ENCODE results near the gene ABLIM2.
"Not testable (repeated sequence)": the region's sequence is repeated elsewhere in the genome, so short reads cannot be mapped to it uniquely, and the experiment has no call there.

Gene ABLIM2

DNA sequence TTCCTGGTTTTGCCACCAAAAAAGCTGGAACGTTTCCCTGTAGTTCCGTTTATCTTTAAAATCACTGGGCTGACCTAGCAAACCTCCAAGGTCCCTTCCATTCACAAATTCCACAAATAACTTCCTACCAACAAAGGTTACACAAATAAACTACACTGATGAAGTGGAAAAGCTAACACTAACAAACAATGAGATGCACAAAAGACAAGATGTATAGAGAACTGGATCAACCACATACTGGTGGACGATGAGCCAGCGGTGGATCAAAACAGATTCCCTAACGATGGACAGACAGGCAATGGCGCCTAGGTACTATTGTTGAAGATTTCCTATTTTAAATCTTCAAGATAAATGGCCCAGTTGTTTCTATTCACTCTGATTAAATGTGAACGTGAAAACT, 234.4 kb downstream of the ABLIM2 start:
- no peak for DNase-seq

DNA sequence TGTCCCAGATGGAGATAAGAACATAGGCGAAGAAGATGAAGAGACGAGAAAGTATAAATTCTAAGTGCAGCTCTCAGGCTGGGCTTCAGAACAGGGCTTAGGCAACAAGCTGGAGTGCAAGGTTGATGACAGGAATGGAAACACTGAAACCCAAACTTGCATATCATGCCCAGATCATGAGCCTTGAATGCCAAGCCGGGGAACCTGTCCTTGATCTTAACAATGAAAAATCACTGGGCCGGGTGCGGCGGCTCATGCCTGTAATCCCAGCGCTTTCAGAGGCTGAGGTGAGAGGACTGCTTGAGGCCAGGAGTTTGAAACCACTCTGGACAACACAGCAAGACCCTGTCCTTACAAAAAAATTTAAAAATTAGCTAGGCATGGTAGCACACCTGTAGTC, 236.1 kb downstream of the ABLIM2 start:
- DNase-seq: no peak

DNA sequence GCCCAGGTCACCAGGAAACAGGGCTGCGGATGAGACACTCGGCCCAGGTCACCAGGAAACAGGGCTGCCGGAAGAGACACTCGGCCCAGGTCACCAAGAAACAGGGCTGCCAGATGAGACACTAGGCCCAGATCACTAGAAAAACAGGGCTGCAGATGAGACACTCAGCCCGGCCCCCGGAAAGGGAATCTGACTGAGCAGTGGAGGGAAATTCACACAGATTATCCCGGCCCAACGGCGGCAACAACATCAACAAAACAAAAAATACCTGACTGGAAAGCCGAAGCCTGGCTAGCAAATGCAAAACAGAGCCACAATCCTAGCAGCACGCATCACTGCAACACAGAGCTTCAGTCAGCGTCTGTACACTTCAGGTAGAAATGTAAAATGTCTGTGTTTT, 239.6 kb downstream of the ABLIM2 start:
- no peak for DNase-seq

DNA sequence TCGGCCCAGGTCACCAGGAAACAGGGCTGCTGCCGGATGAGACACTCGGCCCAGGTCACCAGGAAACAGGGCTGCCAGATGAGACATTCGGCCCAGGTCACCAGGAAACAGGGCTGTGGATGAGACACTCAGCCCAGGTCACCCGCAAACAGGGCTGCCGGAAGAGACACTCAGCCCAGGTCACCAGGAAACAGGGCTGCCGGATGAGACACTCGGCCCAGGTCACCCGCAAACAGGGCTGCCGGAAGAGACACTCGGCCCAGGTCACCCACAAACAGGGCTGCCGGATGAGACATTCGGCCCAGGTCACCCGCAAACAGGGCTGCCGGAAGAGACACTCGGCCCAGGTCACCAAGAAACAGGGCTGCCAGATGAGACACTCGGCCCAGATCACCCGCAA, 240.4 kb downstream of the ABLIM2 start:
- DNase-seq: not testable (repeated sequence)

DNA sequence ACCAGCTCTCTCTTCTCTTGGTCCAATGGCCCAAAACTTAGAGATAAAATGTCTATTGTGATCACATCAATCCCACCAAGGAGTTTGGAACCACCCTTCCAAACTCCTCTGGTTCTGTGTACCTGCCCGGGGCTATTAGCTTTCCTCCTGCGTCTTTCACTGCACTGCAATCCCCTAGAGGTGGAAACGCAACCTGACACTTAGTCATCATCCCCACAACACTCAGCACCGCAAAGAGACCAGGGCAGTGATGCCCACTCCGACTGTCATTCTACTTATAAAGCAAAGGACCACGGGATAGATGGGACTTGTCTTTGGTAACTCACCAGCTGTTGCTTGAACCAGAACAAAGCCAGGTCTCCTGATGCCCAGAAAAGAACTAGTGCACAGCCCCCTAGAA, 240.9 kb downstream of the ABLIM2 start:
- no peak for DNase-seq

DNA sequence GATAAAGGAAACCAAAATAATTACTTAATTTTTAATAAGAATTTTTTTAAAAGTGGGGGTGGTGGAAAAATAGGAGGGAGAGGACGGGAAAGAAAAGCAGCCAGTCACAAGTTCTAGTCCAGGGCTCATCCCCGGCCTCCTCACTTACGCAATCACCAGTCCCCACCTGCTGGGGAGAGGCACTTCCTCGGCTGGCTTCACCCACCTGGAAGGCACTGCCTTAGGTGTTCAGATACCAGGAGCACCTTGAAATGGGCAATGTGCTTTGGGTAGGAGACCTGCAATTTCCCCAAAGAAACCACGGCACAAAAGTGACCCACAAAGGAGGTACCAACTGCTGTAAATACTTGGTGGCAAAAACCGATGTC, 242.8 kb downstream of the ABLIM2 start:
- DNase-seq: no peak

All from DMS153 (cell line).